HG03025 (cell line): ENCODE measurements around the gene ABAT.
"Not testable (repeated sequence)": the region's sequence is repeated elsewhere in the genome, so short reads cannot be mapped to it uniquely, and the experiment has no call there.

Source experiments
- ATAC-seq: cut with Tn5 transposase; IDR thresholded peaks from one replicate; pipeline ENCODE4 v1.9.1; 2021; ENCODE audit warnings: mild to moderate bottlenecking, moderate library complexity; ENCODE audit not compliant: unreplicated experiment, low FRiP score

Gene ABAT

DNA sequence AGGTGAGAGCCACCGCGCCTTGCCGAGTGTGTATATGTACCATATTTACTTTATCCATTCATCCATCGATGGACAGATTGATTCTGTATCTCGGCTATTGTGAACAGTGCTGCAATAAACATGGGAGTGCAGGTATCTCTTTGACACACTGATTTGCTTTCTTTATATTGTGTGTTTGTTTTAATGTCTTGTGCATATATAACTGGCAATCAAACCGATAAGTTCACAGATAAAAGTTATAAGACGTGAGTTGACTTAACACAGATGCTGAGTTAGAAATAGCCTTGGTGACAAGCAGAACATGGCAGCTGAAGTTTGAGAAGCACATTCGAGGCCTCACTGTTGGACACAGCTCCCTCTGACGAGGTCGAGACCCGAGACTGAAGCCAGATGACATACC is 99.8 kb downstream of the ABAT start:
- no peak for ATAC-seq

DNA sequence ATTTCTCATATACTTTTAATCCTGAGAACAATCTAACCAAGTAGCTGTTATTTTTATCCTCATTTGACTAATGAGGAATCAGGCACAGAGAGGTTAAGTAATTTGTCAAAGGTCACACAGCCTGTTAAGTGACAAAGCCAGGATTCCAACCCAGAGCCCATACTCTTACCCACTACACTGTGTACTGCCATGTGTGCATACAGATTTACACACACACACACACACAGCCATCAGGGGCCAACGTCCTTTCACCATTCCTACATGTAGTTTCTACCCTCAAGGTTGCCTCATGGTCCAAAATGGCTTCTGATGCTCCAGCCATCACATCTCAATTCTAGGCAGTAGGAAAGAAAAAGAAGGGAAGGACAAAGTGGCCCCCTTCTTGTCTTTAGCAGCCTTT is 100.9 kb downstream of the ABAT start:
- ATAC-seq: no peak

DNA sequence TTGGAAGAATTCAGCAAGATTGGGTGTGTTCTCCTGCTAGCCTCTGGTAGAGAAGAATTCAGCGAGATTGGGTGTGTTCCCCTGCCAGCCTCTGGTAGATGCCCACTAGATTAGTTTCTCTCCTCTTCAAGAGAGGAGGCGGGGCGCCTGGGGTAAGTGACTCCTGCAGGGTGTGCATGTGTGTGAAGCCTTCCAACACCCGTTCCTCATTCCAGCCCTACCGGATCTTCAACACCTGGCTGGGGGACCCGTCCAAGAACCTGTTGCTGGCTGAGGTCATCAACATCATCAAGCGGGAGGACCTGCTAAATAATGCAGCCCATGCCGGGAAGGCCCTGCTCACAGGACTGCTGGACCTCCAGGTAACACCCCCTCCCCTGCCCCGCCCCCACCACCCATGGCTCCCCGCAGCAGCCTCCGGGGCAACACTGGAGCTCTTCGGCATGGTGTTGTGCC is 101.7 kb downstream of the ABAT start:
- ATAC-seq: no peak

DNA sequence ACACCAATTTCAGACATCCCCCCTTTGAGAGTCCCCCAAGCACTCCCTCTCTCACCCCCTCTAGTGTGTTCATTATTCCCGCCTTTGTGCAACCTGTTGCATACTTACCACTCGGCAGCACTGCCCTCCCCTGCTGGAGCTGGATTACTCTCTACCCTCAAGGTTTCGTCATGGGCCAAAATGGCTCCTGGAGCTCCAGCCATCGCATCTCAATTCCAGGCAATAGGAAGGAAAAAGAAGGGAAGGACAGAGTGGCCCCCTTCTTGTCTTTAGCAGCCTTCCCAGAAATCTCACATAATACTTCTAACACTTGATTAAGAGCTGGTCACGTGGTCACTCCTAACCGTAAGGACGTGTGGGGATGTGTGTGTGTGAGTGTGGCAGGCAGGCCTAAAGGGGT is 102.8 kb downstream of the ABAT start:
- no peak for ATAC-seq

DNA sequence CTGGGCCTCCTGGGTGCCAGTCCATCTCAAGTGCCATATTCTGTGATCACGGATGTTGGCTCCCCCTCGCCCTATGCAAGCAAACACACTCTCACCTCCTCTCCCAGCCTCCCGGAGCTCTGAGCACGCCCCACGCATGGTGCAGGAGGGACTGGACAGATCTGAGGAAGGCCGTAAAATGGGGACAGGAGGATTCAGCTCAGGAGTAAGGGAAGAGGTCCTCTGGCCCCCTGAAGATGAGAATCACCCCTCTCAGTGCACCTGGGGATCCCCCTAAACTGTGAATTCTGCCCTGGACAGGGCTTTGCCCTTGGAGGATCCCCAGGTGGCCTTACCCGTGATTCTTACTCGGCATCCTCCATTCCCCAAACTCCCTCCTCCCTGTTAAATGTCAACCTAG is 107.4 kb downstream of the ABAT start:
- ATAC-seq: no peak

DNA sequence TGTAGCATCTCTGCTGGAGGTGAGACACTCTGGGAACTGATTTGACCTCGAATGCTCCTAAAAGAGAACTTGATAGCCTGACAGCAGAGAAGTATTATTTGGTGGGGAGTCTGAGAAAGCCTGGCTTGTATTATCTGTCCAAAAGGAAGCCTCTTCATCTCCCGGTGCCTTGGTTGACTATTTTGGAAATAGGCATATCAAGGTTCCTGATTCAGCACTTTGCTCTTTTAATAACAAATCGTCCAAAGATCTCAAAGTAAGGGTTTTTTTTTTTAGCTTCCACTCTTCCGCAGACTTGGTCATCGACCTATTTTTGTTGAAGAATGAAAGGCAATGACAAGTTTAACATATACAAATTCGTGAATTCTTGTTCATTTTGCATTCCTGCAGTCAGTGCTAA is 108.3 kb downstream of the ABAT start:
- ATAC-seq: no peak

DNA sequence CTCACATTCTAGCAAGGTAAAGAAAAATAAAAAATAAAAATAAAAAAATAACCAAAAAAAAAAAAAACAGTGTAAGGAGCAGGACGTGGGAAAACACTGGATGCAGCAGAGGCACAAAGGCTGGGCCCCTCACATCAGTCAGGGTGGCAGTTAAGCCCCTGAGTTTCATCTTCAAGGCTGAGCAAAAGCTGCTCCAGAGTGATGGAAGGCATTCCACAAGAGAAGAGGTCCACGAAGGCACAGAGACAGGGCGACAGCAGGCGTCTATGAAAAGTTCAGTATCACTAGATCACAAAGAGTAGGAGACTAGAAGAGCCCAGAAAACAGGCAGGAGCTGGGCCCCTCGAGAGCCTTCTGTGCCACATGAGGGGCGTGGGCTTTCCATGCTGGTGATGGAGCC is 111.0 kb downstream of the ABAT start:
- no peak for ATAC-seq

DNA sequence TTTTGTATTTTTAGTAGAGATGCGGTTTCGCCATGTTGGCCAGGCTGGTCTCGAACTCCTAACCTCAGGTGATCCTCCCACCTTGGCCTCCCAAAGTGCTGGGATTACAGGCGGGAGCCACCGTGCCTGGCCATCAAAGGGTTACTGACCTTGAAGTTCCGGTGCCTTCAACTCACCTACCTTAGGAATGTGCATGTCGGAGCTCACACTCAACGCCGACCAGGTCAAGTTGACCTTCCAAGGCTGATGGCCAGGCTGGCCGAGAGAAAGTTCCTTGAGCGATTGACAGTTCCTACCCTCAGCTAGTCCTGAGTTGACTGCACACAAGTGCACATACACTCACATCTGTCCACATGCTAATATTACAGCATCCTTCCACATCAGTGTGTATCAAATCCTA is 111.9 kb downstream of the ABAT start:
- not testable (repeated sequence) for ATAC-seq

DNA sequence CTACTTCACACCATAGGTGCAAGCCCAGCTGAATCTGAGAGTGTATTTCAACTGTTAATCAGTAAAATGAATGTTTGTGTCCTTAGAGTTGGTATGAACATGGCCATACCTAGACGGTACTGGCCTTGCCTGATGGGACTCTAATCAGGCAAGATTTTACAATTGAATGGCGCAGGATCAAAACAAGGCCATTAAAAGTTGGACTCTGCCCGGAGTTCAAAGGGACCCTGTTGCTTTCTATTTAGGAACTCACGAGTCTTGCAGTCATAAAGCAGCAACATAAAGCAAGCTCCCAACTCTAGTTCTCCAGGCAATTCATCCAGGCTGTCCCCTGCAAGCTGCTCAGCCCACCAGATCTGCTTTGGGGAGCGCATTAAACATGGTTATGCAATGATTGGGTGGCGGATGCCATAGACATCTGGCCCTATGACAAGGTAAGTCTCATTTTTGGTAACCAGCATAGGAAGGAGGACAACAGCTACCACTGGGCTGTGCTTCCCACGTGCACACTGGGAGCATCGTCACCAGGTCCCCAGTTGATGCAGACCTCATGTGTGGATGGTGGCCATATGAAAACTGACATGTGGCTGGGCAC is 114.3 kb downstream of the ABAT start:
- no peak for ATAC-seq

DNA sequence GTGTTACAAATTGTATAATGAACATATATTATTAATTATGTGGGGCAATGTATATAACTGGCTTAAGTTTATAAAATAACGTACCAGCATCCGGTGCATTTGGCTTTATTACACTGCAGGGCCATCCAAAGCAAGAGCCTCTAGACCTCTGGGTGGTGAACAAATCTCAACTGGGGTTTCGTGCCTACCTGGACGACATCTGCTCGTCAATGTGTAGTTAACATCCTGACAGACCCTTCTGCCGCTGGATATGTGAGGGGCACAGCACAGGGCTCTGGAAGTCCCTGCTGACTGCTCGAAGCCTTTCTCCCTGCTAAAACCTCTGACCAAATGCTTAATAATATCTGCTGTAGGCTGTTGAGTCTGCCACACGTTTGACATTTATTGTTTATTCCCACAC is 120.7 kb downstream of the ABAT start:
- ATAC-seq: no peak

DNA sequence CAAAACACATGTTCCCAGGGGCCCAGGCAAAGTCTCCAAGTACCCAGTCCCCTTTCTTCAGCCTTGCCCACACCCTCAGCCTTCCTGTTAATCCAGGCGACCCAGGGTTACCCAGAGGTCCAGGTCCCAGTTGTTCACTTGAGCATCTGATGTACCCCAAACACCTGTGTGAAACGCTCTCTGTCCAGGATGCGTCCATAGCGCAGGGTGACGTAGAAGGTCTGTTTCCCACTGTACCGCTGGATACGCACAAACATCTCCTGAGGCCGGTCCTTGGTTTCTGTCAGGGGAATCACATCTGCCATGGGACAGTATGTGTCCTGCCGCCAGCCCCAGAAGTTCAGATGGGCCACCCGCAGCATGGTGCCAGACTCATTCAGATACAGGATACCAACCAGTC is 121.4 kb downstream of the ABAT start:
- ATAC-seq: no peak

DNA sequence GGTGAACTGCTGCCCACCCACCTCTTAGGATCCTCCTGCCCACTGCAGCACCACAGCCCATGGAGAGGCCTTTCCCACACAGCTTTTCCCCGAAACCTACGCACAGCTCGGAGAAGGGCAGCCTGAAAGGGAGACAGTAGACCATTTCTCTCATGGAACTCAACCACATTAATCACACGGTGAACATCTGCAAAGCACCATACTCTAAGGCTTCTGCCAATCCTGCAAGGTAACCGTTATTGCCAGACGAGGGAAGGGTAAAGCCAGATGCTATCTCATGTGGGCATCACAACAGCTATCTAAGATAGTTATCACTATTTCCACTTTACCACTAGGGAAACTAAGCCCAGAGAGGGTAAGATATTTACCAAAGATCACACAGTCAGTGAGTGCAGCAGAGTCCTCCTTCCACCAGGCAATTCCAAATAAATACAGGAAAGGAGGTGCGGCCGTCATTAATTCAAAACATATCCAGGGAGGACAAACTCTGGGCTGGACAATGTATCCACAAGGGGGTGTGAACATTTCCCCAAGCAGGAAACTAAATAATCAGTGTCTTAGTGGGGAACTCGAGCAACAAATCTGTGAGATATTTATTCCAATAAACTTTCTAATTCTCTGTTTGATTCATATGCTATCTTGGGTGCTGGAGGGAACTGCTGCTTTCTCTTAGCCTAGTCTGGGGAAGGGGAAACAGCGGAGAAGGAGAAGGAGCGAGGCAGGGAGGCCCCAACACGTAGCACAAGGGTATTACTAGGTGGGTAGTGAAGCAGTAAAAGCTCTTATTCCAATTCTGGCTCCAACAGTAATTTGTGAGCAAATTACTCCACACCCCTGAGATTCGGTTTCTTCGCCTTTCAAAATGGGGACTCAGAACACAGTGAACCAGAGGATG is 122.3 kb downstream of the ABAT start:
- ATAC-seq: no peak

DNA sequence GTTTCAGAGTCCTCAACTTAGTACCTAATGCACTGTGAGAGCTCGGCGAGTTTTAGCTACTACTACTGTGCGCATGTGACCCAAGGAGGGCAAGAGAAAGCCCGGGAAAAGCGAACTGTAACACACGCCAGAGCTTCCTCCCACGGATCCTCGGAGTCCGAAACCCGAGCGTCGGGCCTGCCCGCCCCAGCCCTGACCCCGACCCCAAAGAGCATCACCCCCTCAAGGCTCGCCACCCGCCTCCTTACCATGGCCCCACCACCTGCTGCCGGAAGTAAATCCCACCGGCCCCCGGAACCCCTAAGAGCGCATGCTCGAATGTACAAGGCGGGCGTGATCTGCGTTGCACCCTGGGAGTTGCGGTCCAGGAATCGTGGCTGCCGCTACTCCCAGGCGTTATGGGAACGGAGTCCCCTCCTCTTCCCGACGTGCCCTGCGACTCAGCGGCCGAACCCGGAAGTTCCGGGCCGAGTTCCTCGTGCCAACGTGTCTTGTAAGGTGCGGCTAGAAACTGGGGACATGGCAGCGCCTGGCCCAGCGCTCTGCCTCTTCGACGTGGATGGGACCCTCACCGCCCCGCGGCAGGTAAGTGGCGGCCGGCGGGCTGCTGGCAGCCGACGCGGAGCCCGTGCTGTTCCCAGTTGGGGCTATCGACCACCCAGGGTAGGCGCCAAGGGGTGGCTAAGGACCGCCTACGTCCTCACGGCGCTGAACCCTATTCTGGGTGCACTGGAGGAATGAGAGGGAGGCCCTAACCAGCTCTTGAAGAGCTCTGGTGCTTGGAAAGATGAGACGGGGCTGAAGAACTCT is 123.2 kb downstream of the ABAT start, which contains the start of the genes PMM2 and TMEM186:
TSS of gene PMM2 (plus strand) at position 476 of the 810 bp plus-strand sequence. CDS start at position 520, 44 bp downstream.
TSS of gene TMEM186 (minus strand) at position 276 of the 810 bp plus-strand sequence. CDS start at position 251, 25 bp downstream.
- ATAC-seq: peak; percentile 90

DNA sequence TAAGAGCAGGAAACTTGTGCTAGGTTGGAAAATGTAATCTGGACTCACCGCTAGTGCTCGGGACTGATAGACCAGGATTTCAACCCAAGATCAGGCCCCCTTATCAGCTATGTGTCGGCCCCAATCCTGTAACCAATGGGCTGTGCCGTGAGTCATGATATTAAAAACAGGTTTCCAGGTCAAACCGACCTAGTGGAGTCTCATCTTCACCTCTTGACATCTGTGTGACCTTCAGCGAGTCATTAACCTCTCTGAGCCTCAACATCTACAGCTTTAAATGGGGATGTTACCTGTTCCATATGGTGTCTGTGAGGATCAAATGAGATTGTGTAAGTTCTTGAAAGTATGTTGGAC is 123.7 kb downstream of the ABAT start:
- ATAC-seq: no peak

DNA sequence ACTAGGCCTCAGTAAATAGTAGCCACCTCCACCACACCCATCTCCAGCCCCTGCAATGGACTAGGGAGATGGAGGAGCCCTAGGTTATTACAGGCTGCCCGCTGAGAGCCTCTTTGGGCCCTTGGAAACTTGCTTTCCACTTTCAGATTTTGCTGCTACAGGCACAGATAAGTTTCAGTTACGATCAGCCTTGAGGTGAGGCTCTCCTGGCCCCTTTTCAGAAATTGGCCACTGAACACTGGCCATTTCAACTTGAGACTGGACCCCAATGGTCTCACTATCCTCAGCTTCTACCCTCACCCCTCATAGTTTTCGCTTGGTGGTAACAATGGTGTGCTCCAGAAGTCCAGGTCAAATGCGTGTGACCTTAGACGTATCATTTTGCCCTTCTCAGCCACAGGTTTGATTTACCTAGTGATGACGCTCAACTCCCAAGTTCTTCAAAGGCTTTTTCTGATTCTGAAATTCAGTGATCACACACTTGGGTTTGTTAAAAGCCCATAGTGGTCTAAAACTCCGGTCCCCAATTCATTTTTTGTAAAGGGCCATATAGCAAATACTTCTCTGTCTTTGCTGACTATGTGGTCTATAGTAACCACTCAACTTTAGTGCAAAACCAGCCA is 124.2 kb downstream of the ABAT start:
- ATAC-seq: no peak

DNA sequence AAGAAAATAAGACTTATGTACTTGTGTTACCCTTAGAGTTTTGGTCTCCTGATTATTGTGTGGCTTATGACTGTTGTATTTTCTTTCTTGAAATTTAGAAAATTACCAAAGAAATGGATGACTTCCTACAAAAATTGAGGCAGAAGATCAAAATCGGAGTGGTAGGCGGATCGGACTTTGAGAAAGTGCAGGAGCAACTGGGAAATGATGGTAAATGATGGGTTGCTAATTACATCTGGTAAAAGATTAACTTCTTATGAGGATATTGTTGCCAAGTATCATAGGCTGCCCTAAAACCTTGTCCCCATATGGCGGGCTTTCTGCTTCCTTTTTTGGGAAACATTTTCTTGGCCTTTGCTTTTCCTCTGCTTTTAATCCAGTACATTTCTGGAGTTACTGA is 127.3 kb downstream of the ABAT start:
- no peak for ATAC-seq

DNA sequence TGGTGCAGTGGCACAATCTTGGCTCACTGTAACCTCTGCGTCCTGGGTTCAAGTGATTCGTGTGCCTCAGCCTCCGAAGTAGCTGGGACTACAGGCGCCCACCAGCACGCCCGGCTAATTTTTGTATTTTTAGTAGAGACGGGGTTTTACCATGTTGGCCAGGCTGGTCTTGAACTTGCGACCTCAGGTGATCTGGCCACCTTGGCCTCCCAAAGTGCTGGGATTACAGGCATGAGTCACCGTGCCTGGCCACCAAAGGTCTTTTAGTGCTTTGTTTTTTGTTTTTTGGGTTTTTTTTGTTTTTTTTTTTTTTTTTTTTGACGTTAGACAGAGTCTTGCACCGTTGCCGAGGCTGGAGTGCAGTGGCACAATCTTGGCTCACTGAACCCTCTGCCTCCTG is 129.3 kb downstream of the ABAT start:
- ATAC-seq: not testable (repeated sequence)

DNA sequence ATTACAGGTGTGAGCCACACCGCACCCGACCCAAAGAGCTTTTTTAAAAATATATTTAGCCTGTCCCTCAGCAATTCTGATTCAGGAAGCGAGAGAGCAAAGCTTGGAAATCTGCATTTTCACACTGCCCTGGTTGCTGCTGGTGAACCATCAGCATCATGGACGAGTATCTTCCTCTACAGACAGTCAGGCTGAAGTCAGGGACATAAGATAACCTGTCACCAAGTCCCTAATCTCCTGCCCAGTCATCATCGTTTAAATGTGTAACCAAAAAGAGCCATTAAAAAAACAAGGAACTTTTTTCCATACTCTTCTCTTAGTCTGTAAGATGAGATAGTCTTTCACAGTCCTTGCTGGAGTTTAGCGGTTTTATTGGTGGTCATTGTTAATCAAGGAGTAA is 129.9 kb downstream of the ABAT start:
- no peak for ATAC-seq

DNA sequence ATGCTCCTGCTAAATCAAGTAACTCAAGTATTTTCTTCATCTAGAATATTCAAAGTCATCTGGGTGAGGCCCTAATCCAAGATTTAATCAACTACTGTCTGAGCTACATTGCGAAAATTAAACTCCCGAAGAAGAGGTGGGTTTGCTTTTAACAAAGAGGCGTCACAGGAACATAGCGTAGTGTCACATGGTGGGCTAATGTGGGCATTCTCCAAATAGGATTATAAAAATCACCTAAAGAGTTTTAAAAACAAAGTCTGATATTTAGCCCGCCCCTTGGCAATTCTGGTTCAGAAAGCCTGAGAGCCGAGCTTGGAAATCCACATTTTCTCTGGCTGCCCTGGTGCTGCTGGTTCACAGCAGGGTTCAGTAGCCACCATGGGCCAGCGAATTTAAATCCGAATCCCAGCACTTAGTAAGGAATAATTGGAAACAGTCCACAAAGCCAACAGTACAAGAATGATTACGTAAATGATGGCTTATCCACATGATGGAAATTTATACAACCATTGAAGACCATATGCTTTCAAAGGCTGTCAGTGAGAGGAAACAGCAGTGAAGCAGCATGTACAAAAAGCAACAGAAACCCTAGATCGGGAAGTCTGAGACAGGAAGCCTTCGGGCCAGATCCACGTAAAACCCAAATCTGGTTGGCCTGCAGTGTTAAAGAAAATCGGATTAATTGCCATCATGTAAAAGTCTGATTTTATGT is 132.0 kb downstream of the ABAT start:
- ATAC-seq: no peak

DNA sequence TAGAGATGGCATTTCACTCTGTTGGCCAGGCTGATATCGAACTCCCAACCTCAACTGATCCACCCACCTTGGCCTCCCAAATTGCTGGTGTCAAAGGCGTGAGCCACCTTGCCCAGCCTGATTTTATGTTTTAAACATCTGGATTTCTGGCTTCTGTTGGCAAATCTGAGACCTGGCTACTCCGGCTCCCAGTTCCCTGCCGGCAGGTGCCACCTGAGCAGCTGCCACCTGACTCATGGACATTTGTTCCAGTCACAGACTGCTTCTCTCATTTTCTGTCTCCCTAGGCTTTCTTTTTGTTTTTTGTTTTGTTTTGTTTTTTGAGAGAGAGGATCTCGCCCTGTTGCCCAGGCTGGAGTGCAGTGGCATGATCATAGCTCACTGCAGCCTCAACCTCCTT is 132.8 kb downstream of the ABAT start:
- ATAC-seq: no peak
